GM12873 (cell line): ENCODE results near the gene MT1E.

Experiments used
- CTCF ChIP-seq: IDR thresholded peaks from 2 replicates; pipeline ENCODE4 v1.5.1; 2012; ENCODE audit warnings: low read depth, mild to moderate bottlenecking, moderate library complexity, low read length, control low read depth; ENCODE audit not compliant: insufficient read depth; ENCODE audit errors: missing control alignments

The MT1E gene

GRCh38 chr16:56667581-56668571, 42.3 kb downstream of the MT1E start, which contains the start of gene MT1G:
Gene MT1G (minus strand): TSS chr16:56668065. CDS start chr16:56667993, 72 bp downstream.
- TF ChIP-seq CTCF, result no peak

DNA sequence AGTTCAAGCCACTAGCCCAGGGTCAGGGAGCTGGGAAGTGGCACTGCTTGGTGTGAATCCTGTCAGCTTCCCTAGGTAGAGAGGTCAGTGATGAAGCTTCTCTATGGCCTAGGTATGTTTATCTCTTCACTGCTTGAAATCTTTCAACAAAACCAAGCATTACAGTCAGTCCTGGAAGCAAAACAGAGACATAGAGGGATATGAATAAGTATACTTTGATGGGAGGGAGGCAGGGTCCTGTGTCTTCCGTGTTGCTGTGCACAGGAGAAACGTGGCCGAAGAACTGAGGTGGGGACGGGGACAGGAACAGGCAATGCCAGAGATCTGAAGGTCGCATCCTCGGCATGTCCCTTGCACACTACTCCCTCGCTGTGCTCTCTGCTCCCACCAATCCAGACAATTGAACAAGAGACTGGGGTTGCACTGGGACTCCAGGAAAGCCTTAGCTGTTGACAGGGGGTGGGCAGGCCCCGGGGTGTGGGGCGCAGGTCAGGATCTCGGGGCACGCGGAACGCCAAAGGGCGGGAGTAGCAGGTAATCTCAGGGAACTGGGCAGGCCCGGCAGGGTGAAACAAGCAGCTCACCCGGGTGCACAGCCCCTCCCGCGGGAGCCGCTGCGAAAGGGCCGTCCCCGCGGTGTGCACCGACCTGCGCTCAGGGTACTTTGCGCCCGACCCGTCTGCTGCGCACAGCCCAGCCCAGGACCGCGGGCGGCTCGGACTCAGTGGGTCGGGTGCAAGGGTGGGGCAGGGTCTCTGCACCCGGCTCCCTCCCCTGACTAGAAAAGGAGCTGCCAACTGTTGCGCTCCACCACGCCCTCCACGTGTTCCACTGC, 43.6 kb downstream of the MT1E start, which contains the start of gene MT1H:
MT1H (plus strand) TSS at position 810 of the 835 bp plus-strand sequence. CDS start 71 bp downstream, outside the sequence.
- no peak for TF ChIP-seq CTCF

GRCh38 chr16:56669840-56670619, 44.4 kb downstream of the MT1E start:
- TF ChIP-seq CTCF, result no peak

GRCh38 chr16:56670620-56670934, 45.0 kb downstream of the MT1E start:
- no peak for TF ChIP-seq CTCF

GRCh38 chr16:56672761-56673536, 47.4 kb downstream of the MT1E start:
- TF ChIP-seq CTCF, result no peak

- peak; percentile 63 for TF ChIP-seq CTCF
These were observed 48.3 kb downstream of the MT1E start for GRCh38 chr16:56673921-56674320.
